ENCODE results near the gene KLHL7.

DNA sequence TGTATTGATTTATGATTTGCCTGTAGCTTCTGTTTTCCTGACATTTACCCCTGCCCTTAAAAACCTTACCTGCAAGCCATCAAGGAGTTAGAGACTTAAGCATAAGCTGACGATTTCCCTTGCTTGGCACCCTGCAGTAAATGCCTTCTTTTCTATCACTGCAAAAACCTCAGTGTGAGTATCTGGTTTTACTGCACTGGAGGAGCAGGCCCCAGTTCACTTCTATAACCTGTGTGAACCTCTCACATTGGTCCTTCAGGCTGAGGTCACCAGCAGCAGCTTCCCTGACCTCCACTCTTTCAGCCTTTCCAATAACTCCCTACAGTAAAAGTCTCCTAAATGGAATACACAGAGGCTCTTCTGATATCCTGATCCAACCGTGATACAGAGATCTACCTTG, 106.8 kb downstream of the KLHL7 start:
- TF ChIP-seq, protein P1, sequence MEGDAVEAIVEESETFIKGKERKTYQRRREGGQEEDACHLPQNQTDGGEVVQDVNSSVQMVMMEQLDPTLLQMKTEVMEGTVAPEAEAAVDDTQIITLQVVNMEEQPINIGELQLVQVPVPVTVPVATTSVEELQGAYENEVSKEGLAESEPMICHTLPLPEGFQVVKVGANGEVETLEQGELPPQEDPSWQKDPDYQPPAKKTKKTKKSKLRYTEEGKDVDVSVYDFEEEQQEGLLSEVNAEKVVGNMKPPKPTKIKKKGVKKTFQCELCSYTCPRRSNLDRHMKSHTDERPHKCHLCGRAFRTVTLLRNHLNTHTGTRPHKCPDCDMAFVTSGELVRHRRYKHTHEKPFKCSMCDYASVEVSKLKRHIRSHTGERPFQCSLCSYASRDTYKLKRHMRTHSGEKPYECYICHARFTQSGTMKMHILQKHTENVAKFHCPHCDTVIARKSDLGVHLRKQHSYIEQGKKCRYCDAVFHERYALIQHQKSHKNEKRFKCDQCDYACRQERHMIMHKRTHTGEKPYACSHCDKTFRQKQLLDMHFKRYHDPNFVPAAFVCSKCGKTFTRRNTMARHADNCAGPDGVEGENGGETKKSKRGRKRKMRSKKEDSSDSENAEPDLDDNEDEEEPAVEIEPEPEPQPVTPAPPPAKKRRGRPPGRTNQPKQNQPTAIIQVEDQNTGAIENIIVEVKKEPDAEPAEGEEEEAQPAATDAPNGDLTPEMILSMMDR (conservative IDR thresholded peaks at IDR 0.05) = no peak
- TF ChIP-seq ZFX (IDR thresholded peaks at IDR 0.05) = no peak

Measured in C4-2B (cell line).